SKM-1 (cell line): Measurements from ENCODE around the gene RELB.
"Not testable (repeated sequence)": the region's sequence is repeated elsewhere in the genome, so short reads cannot be mapped to it uniquely, and the experiment has no call there.

Source experiments
- DNase-seq: peaks from one replicate; lab custom pipeline; 2025; ENCODE audit not compliant: unreplicated experiment; lab: John Stamatoyannopoulos, UW

RELB gene, protein sequence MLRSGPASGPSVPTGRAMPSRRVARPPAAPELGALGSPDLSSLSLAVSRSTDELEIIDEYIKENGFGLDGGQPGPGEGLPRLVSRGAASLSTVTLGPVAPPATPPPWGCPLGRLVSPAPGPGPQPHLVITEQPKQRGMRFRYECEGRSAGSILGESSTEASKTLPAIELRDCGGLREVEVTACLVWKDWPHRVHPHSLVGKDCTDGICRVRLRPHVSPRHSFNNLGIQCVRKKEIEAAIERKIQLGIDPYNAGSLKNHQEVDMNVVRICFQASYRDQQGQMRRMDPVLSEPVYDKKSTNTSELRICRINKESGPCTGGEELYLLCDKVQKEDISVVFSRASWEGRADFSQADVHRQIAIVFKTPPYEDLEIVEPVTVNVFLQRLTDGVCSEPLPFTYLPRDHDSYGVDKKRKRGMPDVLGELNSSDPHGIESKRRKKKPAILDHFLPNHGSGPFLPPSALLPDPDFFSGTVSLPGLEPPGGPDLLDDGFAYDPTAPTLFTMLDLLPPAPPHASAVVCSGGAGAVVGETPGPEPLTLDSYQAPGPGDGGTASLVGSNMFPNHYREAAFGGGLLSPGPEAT

DNA sequence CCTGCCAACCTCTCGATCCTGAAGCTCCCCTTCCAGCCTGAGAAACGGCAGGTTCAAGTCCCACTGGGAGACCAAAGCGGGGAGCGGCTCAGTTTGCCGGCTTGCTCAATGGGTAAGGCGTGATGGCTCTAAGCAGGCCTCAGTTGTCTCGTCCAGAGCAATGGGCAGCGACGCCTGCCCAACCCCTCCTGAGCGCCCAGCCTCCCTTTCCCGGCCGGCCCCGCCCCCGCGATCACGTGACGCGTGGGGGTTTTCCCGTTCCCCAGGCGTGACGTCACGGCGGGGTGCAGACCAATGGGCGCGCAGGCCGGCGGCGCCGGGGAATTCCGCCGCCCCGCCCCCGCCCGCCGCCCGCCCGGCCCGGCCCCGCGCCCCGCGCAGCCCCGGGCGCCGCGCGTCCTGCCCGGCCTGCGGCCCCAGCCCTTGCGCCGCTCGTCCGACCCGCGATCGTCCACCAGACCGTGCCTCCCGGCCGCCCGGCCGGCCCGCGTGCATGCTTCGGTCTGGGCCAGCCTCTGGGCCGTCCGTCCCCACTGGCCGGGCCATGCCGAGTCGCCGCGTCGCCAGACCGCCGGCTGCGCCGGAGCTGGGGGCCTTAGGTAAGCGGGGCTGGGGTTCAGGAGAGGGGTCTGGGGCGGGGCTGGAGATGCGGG is at the start of gene RELB:
TSS of gene RELB (plus strand) at position 378 of the 653 bp plus-strand sequence. CDS start at position 494, 116 bp downstream.
- DNase-seq = peak; percentile 20

DNA sequence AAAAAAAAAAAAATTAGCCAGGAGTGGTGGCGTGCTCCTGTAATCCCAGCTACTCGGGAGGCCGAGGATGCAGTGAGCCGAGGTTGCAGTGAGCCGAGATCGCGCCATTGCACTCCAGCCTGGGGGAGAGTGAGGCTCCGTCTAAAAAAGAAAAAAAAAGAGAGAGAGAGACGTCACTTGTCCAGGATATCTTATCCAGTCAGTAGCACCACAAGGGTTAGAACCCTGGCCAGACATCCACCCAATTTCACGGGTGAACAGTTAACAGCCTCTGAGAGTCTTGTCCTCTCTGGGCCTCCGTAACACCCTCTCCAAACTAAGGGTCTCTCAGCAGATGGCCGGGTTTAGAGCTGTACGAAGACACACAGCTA is 47.0 kb upstream of the RELB start:
- DNase-seq = no peak

DNA sequence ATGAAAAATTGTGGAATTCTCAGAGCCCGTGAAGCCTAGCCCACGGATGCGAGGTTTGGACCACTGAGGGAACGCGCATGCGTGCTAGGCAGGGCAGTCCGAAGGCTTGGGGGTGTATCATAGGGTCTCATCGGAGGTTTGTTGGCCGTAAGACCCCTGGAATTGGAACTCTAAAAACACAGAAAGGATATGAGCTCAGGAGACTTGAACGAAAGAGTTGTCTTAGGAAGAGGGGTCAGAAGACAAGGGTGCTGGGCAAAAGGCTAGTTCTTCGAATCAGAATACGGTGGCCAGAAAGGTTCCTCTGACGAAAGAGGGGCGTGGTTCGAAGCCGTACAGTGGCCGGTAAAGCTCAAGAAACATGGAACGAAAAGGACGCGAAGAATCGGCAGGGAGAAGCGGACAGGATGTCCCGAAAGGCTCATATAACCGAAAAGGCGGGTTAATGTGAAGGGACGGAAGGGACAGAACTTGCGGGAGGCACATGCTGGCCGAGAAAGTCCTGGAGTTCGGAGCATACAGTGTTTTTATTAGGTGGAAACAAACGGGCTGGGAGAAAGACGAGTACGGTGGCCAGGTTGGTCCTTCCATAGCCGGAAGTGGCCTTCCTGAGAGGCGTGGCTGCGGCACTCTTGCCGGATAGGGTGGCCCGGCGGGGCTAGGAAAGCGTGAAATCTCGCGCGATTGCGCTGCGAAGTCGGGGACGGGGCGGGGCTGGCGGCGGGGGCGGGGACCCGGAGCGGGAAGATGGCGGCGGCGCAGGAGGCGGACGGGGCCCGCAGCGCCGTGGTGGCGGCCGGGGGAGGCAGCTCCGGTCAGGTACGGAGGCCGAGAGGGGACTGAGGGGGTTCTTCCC is 46.4 kb upstream of the RELB start, which contains the start of gene CLPTM1:
TSS of gene CLPTM1 (plus strand) at position 732 of the 856 bp plus-strand sequence. CDS start at position 748, 16 bp downstream.
- peak; percentile 65 for DNase-seq

DNA sequence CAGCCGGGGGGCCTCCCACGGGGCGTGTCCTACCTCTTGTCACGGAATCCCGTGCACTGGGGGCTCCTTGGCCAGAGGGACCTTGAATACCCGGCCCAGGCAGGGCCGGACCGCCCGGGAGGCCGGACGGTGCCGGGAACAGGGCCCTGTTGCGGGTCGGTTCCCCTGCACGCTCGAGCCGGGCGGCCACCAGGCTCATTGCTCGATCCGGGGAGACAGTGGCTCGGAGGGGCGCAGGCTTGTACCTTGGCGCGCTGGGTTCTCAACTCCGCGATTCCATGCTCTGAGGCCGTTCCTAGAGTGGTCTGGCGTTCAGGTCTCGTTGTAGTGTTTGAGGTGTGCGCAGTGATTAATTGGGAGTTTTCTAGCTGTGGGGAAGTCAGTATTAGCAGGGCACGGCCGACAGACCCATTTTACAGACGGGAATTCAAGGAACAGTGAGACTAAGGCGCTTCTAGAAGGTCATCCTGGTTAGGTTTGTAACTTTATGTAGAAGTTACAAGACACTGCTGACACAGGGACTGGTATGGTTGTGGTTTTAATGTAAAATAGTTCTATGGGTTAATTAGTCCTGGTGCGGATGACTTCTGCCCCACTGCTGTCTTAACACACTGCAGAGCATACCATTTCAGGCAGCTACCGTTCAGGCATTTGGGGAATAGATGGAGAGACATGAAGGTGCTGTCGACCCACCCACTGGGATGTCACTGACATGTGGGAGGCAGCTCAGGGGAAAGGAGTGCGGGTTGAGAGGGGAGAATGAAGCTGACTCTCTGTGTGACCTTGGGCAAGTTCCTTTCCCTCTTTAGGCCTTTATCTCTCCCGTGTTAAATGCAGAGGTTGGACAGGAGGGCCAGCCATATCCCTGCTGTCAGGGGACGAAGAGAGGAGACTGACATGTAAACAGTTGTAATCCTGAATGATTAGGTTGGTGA is 45.5 kb upstream of the RELB start:
- DNase-seq = no peak

DNA sequence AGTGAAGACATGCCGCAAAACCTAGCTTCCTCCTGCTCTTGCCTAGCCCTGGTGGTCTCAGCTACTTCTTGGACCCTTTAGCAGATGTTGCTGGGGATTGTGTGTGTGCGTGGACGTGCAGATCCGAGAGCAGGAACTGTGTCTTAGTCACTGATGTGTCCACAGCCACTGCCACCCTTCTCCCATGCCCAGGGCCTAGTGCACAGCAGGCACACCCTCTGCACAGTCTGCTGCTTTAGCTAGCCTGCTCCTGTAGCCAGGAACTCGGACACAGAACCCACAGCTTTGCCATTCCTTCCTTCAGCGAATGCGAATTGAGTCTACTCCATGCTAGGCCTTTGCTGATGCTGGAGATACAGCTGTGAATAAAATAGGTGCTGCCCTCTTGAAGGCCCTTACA is 43.7 kb upstream of the RELB start:
- DNase-seq = no peak

DNA sequence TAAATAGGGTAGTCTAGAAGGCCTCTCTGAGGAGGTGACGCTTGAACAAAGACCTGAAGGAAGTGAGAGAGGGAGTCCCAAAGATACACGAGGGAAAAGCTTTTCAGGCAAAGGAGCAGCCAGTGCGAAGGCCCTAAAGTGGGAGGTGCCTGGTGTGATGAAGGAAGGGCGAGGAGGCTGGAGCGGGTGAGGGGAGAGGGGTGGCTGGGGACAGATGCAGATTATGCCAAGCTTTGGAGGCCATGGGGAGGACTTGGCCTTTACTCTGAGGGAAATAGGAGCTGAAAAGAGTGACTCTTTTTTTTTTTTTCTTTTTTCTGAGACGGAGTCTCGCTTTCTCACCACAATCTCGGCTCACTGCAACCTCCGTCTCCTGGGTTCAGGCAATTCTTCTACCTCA is 43.2 kb upstream of the RELB start:
- DNase-seq = no peak

DNA sequence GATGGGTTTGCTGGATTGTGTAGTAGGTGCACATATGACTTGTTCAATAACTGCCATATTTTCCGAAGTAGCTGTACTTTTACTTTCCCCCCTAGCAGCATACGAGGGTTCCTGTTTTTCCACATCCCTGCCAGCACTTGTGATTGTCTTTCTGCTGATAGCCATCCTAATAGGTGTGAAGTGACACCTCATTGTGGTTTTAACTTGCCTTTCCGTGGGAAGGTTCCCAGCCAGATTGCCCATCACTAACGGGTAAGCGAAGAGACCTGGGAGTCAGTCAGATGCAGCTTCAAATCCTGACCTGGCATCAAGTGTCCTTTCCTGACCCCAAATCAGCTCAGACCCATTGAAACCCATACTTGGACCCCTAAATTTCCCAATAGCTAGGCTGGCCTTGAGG is 41.6 kb upstream of the RELB start:
- no peak for DNase-seq

DNA sequence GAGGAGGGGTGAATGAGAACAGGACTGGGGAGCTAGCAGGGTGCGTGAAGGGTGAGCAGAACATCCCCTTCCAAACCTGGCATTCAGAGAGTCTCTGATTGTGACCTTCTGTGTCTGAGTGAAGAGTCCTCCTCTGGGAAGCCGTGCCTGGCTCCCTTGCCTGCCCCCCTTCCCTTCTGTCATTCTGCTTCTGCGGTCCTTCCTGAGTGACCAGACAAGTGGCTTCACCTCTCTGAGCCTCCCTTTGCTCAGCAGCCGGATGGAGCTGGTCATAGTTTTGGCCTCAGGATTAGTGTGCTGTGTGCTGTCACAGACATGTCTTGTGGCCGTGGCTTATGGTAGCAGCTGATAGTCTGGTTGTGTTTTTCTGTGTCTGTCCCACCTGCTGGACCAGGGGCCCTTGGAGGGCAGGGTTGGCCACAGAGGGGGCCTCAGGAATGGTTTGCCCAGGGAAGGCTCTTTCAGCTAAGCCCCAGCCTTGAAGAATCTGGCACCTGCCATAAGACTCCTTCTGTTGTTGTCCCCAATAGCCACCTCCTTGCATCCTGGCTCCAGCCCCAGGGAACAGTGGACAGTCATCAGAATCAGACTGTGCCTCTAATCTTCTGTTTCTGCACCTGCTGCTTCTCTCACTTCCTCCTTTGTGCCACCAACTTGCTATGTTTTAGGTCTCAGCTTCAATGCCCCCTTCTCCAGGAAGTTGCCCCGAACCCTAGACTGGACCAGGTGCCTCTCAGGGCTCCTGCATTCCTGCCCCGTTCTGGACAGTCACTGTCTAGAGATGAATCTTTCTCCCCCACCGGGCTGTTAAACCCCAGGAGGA is 40.1 kb upstream of the RELB start:
- no peak for DNase-seq

DNA sequence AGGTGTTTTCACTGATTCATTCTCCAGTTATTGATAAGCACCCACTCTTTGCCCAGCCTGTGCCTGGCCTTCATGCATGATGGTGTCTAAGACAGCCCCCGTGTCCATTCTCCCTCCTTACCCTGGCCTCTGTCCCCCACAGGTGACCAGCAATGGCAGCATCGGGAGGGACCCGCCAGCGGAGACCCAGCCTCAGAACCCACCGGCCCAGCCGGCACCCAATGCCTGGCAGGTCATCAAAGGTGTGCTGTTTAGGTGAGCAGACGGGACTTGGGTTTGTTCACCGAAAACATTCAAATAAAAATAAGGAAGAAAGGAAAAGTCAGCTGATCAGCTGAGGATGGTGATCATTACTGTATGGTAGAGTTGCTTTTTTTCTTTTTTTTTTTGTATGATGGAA is 39.4 kb upstream of the RELB start:
- DNase-seq = no peak

DNA sequence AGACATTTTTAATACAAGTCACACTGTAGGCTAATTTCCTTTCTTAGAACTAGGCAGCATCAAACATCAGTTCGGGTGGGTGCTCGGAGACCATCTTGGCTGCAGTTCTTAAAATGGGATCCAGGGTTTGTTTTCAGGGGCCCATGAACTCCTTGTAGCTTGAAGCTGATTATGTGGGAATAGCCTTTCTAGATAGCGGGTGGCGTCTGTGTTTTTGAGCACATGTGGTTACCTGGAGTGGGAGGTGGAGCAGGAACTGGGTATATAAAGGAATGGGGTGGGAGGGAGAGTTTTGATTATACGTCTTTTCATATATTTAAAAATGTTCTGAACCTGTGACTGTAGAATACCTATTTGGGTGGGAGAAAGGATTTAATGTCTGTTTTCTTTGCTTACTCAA is 33.1 kb upstream of the RELB start:
- no peak for DNase-seq

DNA sequence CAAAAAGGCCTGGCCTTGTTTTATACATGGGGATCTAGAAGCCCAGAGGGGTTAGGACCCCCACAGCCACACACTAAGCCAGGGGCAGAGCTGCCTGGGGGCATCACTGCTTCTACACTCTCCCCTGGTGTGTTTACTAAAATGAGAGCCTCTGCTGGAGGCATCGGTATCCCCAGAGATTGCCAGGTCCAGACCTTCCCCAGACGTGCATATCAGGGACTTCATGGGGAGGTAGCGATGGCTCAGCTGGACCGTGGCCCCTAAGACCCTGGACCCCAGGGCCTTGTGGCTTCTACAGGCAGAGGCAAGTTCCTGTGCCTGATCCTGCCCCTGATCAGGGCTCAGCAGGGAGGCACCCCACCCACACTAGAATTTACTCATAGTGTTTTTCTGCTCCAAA is 32.6 kb upstream of the RELB start:
- no peak for DNase-seq

DNA sequence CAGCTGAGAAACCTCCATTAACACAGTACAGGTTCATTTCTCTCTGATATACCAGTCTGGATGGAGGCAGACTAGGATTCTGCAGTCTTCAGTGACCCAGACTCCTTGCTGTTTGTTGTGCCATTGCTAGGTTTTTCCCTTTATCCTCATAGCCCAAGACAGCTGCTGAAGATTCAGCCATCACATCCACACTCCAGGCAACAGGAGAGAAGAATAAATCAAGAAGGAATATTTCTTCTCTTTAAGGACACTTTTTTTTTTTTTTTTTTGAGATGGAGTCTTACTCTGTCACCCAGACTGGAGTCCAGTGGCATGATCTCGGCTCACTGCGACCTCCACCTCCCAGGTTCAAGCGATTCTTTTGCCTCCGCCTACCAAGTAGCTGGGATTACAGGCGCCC is 31.8 kb upstream of the RELB start:
- DNase-seq = no peak

DNA sequence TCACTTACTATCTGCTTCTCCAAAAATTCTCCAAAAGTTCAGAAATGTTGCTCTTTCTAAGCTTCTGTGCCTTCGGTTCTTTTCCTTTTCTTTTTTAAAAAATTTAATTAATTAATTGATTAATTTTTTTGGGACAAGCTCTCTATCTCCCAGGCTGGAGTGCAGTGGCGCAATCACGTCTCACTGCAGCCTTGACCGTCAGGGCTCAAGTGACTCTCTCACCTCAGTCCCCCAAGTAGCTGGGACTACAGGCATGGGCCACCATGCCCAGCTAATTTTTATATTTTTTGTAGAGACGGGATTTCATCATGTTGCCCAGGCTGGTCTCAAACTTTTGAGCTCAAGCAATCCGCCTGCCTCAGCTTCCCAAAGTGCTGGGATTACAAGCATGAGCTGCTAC is 29.8 kb upstream of the RELB start:
- not testable (repeated sequence) for DNase-seq

DNA sequence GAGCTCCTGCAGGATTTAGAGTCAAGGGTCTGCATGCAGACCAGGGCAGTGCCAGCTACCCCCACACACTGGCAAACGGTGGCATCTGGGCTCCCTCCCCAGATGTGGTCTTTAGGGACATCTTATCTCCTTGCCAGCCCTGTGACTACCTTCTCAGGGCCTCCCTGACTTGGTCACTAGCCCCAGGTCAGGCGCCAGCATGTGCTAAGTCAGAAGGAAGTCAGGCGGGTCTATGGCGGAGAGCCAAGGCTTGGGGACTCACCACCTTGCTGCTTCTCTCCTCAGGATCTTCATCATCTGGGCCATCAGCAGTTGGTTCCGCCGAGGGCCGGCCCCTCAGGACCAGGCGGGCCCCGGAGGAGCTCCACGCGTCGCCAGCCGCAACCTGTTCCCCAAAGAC is 28.5 kb upstream of the RELB start:
- DNase-seq = no peak

DNA sequence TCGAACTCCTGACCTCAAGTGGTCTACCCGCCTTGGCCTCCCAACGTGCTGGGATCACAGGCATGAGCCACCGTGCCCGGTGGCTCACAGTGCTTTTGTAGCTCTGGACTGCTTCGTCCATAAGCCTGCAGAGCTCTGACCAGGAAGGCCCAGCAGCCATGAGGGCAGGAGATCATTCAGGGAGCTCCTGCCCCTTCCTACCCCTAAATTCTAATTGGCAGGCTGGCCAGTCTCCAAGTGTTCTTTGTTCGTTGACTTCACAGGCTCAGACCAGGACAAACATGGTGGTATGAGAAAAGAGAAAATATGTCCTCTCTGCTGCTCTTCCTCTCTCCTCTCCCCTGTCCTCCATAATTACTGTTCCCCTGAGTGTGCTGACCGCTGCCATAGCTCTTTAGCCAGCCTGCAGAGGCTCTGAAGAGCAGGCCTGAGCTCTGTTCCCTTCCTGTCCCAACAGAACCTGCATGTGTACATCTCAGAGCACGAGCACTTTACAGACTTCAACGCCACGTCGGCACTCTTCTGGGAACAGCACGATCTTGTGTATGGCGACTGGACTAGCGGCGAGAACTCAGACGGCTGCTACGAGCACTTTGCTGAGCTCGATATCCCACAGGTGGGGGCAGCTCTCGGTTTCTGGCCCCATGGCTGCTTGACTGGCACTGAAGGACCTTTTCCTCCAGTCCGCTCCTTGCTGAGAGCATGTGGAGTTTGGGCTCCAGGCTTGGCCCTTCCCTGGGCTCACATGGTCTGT is 27.1 kb upstream of the RELB start:
- no peak for DNase-seq

DNA sequence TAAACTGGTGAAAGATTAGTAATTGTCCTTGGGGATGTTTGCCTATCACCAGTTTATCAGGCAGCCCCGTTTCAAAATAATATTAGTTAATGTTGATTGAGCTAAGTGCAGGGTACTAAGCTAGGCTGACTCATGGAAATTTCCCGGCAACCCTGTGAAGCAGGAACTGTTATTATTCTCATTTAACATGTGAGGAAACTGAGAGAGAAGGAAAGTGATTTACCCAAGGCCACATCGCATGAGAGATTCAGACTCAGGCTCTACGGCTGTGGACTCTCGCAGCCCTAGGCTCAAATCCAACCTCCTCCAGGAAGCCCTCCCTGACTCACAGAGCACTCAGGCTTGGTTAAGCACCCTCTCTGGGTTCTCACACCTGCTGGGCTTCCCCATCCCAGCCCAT is 26.4 kb upstream of the RELB start:
- no peak for DNase-seq

DNA sequence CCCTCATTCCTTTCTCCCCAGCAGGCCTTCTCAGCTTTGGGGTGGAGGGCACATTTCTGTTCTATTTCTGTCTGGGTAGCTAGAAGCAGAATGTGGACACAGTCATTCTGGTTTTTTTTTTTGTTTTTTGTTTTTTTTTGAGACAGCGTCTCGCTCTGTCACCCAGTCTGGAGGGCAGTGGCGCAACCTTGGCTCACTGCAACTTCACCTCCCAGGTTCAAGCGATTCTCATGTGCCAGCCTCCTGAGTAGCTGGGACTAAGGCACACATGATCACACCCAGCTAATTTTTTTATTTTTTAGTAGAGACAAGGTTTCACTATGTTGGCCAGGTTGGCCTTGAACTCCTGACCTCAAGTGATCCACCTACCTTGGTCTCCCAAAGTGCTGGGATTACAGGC is 25.8 kb upstream of the RELB start:
- no peak for DNase-seq

DNA sequence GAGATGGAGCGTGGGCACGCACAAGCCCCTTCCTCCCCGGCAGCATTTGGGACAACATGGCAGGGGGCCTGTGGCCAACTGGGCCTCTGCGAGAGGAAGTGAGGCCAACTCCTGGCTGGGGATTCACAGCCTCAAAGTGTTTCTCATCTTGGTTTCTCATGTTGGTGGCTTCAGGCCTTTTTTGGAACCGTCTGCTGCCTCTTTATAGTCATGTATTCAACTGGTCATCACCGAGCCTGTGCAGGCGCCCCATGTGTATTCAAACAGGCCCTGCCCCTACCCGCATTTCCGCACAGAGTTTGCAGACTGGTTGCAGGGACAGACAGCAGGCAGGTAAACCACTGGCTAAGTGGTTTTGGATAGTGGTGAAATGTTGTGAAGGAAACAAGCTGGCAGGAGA is 17.3 kb upstream of the RELB start:
- no peak for DNase-seq

DNA sequence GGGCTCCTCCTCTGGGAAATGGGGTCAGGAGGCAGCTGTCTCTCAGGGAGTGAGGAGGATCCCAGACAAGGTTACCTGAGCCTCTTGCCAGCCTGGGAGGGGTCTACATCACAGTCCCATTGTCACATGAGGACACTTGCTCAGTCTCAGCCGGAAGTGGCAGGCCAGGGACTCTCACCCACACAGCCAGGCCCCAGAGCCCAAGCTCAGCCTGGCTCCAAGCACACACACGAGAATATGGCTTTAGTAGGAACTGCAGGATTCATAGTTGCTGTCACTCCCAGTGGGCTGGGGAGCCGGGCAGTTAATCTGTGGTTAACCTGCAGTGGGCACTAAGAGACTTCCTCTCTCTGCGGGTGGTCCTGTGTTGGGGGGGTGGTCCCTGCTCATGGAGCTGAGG is 15.8 kb upstream of the RELB start:
- DNase-seq = no peak
